GM12873 (cell line): ENCODE results near the gene ADARB1.

ENCODE experiments used
- TF ChIP-seq, protein P1 (sequence below): IDR thresholded peaks from 2 replicates; pipeline ENCODE4 v1.5.1; 2012; ENCODE audit warnings: low read depth, mild to moderate bottlenecking, moderate library complexity, low read length, control low read depth; ENCODE audit not compliant: insufficient read depth; ENCODE audit errors: missing control alignments

The ADARB1 gene

DNA sequence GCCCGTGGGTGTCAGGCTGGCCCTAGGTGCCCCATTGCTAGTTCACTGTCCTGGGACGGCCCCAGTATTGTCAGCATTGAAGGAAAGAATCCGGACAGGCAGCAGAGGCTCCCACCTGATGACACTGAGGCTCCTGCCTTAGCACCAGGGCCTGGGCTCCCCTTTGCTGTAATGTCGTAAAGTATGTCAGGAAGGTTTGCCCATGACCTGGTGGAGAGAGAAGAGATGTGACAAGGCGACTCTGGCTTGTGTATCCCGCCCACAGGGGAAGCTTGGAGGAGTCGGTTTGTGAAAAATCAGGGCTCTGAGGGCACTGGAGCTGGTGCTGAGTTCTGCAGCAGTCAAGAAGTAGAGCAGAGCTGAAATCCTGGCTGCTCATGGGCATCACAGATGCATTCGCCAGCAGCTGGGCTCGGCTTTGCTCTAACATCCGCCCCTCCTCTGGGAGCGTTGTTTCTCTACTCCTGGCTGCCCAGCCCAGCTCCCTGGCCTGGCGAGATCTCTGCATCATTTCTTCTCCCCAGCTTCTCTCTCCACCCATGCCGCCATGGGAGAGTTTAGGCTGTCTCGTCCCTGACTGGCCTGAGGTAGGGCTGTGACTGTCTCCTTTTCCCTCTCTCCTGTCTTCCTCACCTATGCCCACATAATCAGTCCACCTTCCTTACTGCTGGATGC is 74.1 kb downstream of the ADARB1 start:
- TF ChIP-seq, protein P1, sequence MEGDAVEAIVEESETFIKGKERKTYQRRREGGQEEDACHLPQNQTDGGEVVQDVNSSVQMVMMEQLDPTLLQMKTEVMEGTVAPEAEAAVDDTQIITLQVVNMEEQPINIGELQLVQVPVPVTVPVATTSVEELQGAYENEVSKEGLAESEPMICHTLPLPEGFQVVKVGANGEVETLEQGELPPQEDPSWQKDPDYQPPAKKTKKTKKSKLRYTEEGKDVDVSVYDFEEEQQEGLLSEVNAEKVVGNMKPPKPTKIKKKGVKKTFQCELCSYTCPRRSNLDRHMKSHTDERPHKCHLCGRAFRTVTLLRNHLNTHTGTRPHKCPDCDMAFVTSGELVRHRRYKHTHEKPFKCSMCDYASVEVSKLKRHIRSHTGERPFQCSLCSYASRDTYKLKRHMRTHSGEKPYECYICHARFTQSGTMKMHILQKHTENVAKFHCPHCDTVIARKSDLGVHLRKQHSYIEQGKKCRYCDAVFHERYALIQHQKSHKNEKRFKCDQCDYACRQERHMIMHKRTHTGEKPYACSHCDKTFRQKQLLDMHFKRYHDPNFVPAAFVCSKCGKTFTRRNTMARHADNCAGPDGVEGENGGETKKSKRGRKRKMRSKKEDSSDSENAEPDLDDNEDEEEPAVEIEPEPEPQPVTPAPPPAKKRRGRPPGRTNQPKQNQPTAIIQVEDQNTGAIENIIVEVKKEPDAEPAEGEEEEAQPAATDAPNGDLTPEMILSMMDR: no peak

- TF ChIP-seq, protein P1: no peak
These were observed 74.6 kb downstream of the ADARB1 start for GRCh38 chr21:45149021-45149420.

DNA sequence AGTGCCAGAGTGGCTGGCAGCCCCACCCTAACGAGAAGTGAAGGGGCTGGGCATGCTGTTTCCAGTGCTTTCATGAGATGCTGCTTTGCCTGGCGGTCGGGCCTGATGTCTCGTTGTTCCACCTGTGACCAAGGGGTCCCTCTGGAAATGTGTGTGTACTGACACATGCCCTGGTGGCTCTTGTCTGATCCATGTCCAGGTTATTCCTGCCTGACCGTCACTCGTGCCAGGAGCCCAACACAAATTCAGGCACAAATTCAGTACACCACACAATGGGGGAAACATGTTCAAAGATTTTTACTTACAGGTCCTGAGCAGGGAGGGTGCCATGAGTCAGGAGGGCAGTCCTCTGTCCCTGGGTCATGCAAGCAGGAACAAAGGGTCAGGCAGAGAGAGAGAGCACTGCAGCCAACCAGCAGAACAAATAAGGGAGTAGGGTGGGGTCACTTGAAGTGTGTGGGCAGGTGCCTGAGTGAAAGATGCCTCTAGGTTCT is 76.3 kb downstream of the ADARB1 start:
- TF ChIP-seq, protein P1: no peak

DNA sequence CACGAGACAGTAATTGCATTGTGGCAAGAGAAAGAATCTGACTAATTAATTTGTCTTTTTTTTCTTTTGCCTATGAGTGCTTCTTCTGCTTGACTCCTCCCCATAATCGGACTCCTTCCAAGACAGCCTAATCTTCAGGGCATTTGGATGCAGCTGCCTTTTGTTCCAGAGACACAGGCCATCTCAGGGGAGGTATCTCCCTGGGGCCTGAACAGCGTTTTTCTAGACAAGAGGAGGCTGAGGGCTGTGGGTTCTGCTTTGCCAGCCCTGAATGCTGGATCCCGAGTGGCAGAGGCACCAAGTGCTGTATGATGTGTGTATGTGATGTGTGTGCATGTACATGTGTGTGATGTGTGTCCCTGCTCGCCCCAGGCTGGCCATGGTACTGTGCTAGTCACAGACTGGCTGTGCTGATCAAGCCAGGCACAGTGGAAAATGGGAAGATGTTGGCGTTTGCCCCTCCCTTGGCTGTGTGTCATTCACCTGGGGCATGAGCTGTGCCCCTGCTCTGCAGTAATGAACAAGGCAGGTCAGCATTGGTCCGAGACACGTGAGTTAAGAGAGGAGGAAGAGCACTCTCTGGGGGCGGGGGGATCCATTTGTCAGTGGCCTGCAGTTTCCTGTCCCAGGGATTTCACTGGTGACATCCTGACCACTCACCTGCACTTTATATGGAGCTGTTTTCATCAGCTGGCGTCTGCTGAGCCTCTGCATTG is 77.2 kb downstream of the ADARB1 start:
- TF ChIP-seq, protein P1: no peak

GRCh38 chr21:45152265-45152746 is 77.9 kb downstream of the ADARB1 start:
- TF ChIP-seq, protein P1: peak; percentile 79

DNA sequence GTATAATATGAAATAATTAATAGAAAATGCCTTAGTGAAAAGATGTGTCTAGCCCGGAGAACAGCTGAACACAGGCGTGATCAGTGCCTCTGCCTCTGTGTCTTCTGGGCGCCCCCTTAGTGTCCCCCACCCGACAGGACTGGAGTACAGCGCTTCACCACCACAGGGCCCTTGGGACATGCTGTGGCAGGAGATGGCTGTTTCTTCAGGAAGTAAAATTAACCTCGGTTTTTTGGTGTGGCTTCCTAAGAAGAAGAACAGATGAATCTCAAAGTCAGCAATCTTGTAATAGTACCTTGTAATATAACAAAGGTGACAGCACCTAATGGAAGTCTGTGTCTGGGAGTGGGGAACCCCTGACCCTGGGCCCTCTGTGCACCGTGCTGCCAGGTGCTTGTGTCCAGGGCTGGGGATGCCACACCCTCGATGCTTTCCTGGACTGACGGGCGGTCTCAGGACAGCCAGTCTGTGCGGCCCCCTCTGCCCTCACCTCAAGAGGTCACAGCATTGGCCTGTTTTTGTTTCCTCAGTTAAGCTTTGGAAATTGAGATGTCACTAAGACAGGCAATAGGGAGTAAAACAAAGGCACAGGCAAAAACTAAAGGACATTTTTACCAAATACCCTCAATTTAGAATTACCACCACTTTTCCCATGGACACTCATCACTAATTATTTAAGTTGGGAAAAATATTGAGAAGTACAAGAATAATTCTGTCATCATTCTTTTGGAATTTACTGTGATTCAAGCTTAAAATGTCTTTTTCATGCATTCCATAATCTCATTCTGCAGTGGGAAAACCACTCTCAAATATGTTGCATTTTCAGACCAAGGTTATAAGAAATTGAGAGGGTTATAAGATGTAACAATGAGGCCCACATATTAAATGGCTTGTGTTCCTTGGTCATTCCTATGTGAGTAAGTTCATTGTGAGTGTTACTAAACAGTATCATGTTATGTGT is 79.3 kb downstream of the ADARB1 start:
- TF ChIP-seq, protein P1: no peak
